AG04449 (cell line): ENCODE measurements around the gene UFSP2.

Experiments
- CTCF ChIA-PET: fragments of 350-600 bp; formaldehyde crosslinking; extraction: SDS; loops from one replicate; lab custom pipeline; 2021; ENCODE audit warnings: antibody characterized with exemption; lab: Yijun Ruan, JAX
- POLR2A ChIA-PET: fragments of 400-600, 350-600 bp; formaldehyde crosslinking; extraction: SDS; loops from one replicate; lab custom pipeline; 2020; ENCODE audit warnings: antibody characterized with exemption, inconsistent platforms; lab: Yijun Ruan, JAX
- DNase-seq: peaks from one replicate; pipeline ENCODE4 v3.0.0-alpha.2; 2010; ENCODE audit warnings: low read depth, low spot score
- H3K4me3 ChIP-seq: 2 replicates; pipeline ENCODE4 v1.5.1; 2011; ENCODE audit warnings: low read depth, mild to moderate bottlenecking, control low read depth, low read length
- TF ChIP-seq, protein P1 (sequence below): IDR thresholded peaks from one replicate; pipeline ENCODE4 v1.5.1; 2011; ENCODE audit warnings: mild to moderate bottlenecking, moderate library complexity, low read length, control low read depth, inconsistent platforms; ENCODE audit not compliant: insufficient read depth; ENCODE audit errors: missing control alignments

Gene UFSP2

DNA sequence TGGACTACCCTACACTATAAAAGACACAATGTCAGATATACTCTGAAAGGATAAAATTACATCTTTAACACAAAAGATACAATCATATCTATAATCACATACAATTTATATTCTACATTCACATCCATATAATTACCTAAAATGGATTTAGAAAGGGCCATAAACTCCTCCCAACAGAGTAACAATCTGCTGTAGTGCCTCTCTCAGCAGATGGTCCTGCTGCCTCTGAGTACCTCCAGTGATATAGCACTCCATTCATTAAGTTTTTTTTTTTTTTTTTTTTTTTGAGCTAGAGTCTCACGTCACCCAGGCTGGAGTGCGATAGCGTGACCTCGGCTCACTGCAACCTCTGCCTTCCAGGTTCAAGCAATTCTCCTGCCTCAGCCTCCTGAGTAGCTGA lies 21.7 kb downstream of the UFSP2 start:
- ChIA-PET CTCF (interaction anchor here (0.7 to 1.6 kb wide), 4 partner anchors 17 to 618 kb away, joined by 3 to 5 read pairs (median 3); no protein-coding TSS in a partner anchor), POLR2A (no interaction called here)
- DNase-seq = no peak
- TF ChIP-seq, protein P1, sequence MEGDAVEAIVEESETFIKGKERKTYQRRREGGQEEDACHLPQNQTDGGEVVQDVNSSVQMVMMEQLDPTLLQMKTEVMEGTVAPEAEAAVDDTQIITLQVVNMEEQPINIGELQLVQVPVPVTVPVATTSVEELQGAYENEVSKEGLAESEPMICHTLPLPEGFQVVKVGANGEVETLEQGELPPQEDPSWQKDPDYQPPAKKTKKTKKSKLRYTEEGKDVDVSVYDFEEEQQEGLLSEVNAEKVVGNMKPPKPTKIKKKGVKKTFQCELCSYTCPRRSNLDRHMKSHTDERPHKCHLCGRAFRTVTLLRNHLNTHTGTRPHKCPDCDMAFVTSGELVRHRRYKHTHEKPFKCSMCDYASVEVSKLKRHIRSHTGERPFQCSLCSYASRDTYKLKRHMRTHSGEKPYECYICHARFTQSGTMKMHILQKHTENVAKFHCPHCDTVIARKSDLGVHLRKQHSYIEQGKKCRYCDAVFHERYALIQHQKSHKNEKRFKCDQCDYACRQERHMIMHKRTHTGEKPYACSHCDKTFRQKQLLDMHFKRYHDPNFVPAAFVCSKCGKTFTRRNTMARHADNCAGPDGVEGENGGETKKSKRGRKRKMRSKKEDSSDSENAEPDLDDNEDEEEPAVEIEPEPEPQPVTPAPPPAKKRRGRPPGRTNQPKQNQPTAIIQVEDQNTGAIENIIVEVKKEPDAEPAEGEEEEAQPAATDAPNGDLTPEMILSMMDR = no peak
- no peak overlapping the region for H3K4me3 ChIP-seq

DNA sequence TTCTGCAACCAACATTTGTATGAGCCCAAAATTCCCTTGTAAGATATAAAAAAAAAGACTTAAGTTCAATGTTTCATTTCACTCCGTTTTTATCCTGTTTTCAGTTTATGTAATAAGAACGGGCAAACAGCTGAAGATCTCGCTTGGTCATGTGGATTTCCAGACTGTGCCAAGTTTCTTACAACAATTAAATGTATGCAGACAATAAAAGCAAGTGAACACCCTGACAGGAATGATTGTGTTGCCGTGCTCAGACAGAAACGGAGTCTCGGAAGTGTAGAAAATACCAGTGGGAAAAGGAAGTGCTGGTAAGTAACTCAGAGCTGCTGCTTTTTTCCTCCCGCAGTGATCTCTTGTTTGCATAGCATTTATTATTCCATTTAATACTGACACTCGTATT lies 26.3 kb downstream of the UFSP2 start:
- TF ChIP-seq, protein P1 = no peak
- ChIA-PET POLR2A (no interaction called here), CTCF (interaction anchor here (2.0 kb wide), 1 partner anchor 639 kb away, joined by 5 read pairs; no protein-coding TSS in a partner anchor)
- H3K4me3 ChIP-seq = no peak overlapping the region
- no peak for DNase-seq

DNA sequence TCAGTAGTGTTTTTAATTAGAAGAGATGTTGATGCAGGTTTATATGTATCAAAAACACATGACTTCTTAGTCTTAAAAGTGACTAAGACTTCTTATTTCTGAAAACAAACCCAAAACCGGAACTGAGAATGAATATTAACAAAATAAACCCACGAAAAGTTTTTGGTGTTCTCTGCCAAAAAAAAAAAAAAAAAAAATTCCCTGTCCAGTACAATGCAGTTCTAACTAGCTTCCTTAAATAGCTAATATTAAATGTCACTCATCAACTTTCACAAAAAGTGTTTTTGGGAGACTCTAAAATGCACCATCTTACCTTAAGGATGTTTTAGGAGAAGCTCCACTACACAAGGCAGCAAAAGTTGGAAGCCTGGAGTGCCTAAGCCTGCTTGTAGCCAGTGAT lies 27.1 kb downstream of the UFSP2 start:
- CTCF ChIA-PET = interaction anchor here (2.0 to 4.8 kb wide), 2 partner anchors 214 to 639 kb away, joined by 5 to 28 read pairs; no protein-coding TSS in a partner anchor
- H3K4me3 ChIP-seq = no peak overlapping the region

DNA sequence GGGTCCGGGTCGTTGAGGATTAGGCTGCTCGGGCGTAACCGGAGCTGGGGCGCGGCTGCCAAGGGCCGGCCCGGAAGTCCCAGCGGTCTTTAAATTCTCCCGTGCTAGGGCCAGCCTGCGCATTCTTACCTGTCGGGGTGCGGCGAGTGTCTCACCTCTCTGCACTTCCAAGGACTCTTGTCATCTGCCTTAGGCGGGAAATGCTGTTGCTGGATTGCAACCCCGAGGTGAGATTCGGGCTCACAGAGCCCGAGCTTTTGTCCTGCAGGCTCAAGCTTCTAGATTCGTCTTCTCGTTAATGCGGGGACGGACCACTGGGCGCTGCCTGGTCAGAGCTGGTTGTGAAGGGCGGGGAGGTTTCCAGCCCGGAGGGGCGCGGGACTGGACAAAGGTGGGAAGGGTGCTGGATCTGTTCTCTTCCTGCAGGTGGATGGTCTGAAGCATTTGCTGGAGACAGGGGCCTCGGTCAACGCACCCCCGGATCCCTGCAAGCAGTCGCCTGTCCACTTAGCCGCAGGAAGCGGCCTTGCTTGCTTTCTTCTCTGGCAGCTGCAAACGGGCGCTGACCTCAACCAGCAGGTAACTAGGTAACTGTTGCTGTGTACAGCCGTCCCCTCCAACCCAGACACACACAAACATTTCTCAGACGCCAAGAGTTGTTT lies 28.9 kb downstream of the UFSP2 start, which contains the start of gene ANKRD37:
TSS of gene ANKRD37 (plus strand) at position 118 of the 662 bp plus-strand sequence. CDS start at position 201, 83 bp downstream.
- DNase-seq = no peak
- CTCF ChIA-PET = interaction anchor here (0.8 to 4.8 kb wide), 5 partner anchors 9 to 256 kb away, joined by 3 to 28 read pairs (median 3); no protein-coding TSS in a partner anchor
- POLR2A ChIA-PET = interaction anchor here (1.0 to 2.4 kb wide), 7 partner anchors 12 to 195 kb away, joined by 3 to 7 read pairs (median 3); no protein-coding TSS in a partner anchor
- TF ChIP-seq, protein P1 = no peak
- H3K4me3 ChIP-seq = peak within 1 kb of the TSS; percentile 76

More for the DNA sequence above, 27.1 kb downstream of the UFSP2 start:
- TF ChIP-seq, protein P1 = no peak
- POLR2A ChIA-PET = no interaction called here
- DNase-seq = no peak

DNA sequence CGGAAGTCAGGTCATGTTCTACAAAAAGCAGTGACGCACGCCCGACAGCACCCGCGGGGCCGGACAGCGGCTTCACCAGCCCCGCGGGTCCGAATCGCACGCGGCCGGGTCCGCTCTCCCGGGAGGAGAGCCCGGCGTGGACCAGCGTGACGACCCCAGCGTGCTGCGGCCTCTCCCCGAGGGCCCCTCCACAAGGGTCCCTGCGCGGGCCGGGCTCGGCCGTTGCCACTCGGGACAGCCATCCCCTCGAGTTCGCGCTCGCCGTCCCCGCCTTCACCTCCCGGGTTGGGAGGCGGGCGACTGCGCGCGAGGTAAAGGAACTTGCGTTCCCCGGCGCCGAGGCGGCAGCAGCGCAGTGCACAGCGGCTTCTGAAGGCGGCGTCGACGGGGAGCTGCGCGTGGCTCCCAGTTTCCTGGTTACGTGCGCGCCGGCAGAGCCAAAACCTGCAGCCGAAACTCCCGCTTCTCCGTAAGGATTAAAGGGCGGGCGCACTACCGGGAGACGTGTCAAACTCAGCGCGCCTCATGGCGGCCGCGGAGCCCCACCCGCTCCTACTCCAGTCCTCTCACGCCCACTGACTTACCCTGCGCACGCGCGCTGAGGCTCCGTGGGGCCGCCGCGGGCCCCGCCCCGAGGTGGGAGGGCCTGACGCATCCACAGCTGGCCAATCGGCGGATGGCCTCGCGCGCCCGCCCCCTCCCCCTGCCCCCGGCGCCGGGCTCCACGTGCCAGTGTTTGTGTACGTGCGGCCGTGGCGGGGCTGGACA lies 29.6 kb downstream of the UFSP2 start:
- TF ChIP-seq, protein P1 = no peak
- ChIA-PET CTCF (interaction anchor here (0.9 to 4.8 kb wide), 3 partner anchors 202 to 255 kb away, joined by 3 to 28 read pairs (median 5); no protein-coding TSS in a partner anchor), POLR2A (interaction anchor here (0.8 to 2.4 kb wide), 9 partner anchors 10 to 194 kb away, joined by 3 to 7 read pairs (median 3); no protein-coding TSS in a partner anchor)
- peak overlapping the region; percentile 76 for H3K4me3 ChIP-seq
- DNase-seq = peak; percentile 88
